SK-N-MC (cell line): ENCODE measurements around the gene KLK10.

Experiments used
- EZH2 ChIP-seq: fragments of 200-600 bp; sonication (generic); IDR thresholded peaks from one replicate; pipeline ENCODE4 v1.6.1; 2017; ENCODE audit warnings: antibody characterized with exemption
- FOXP2 ChIP-seq: optimal IDR thresholded peaks from 2 replicates; pipeline ENCODE3; 2011; ENCODE audit warnings: mild to moderate bottlenecking, moderate library complexity; ENCODE audit not compliant: insufficient read depth; ENCODE audit errors: extremely low read length, control extremely low read depth
- POLR2AphosphoS5 ChIP-seq: IDR thresholded peaks from 2 replicates; pipeline ENCODE4 v1.6.1; 2012; ENCODE audit warnings: mild to moderate bottlenecking, low read depth, low read length, borderline replicate concordance

DNA sequence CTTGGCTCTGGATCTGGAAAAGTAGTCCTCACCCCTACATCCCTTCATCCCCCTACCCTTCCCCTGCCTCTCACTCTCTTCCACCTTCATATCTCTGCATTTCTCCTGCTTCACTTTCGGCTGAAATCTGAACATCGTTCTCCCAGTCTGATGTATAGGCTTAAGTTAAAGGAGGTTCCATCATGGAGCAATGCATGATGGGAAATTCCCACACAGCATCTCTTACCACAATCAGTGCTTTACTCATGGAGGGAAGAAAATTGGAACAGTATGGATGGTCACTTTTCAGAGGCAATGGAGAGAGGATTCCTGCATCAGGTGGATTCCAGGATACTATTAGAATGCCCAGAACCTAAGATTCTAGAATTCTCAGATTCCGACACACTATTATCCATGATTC, 12.0 kb downstream of the KLK10 start:
- no peak for TF ChIP-seq EZH2
- no peak for TF ChIP-seq POLR2AphosphoS5
- no peak for TF ChIP-seq FOXP2
